GM12892 (cell line): ENCODE results near the gene EIF3K.

Experiments
- POLR2A ChIP-seq: IDR thresholded peaks from 2 replicates; pipeline ENCODE4 v1.6.1; 2011; ENCODE audit warnings: low read depth, low read length, control low read depth
- POLR2AphosphoS5 ChIP-seq: IDR thresholded peaks from 2 replicates; pipeline ENCODE4 v1.6.1; 2011; ENCODE audit warnings: low read depth, low read length, control low read depth

GRCh38 chr19:38675611-38676010, 56.6 kb downstream of the EIF3K start:
- TF ChIP-seq POLR2AphosphoS5 (no peak), POLR2A (no peak)
